Keratinocyte (primary cell): Measurements from ENCODE around the gene PTPRU. TPM values are rescaled to one million over a fixed set of nuclear protein-coding genes. Genes with fewer than 3 reads are reported as not detected.

Experiments used
- DNase-seq: peaks from one replicate; pipeline ENCODE4 v3.0.0-alpha.2; 2011; ENCODE audit warnings: low read depth, missing footprints, low spot score
- FAIRE-seq: peaks from 2 replicates; lab custom pipeline; 2011; peaks lifted over from hg19 to GRCh38; lab: Jason Lieb, UNC
- H2AFZ ChIP-seq: 2 replicates; pipeline ENCODE4 v1.6.0; 2012; ENCODE audit warnings: low read length, control low read depth, inconsistent platforms; ENCODE audit not compliant: control insufficient read depth
- H3K27ac ChIP-seq: 2 replicates; pipeline ENCODE4 v1.5.1; 2011; ENCODE audit warnings: low read length; ENCODE audit not compliant: control insufficient read depth, insufficient read depth
- H3K27me3 ChIP-seq: 3 replicates; pipeline ENCODE4 v1.6.0; 2011; ENCODE audit warnings: low read length; ENCODE audit not compliant: control insufficient read depth, insufficient read depth; ENCODE audit errors: extremely low read depth
- H3K36me3 ChIP-seq, 2 experiments: 2 replicates in 1 of 2; 3 replicates in 1 of 2; pipeline ENCODE4 v1.5.1; 2011; ENCODE audit warnings: low read length in 2 of 2, mild to moderate bottlenecking in 1 of 2; ENCODE audit not compliant: control insufficient read depth in 2 of 2, insufficient read depth in 2 of 2; ENCODE audit errors: extremely low read depth in 1 of 2
- H3K4me1 ChIP-seq: 3 replicates; pipeline ENCODE4 v1.5.1; 2011; ENCODE audit warnings: low read length; ENCODE audit not compliant: control insufficient read depth, insufficient read depth; ENCODE audit errors: extremely low read depth
- H3K4me2 ChIP-seq: 3 replicates; pipeline ENCODE4 v1.6.0; 2011; ENCODE audit warnings: low read depth, low read length; ENCODE audit not compliant: control insufficient read depth, insufficient read depth; ENCODE audit errors: extremely low read depth
- H3K4me3 ChIP-seq, 3 experiments: fragments of 200-600 bp in 1 of 3; sonication (generic) in 1 of 3; 2 replicates in 2 of 3; 3 replicates in 1 of 3; pipeline ENCODE4 v1.5.1; 2011 to 2016; ENCODE audit warnings: low read length in 3 of 3, mild to moderate bottlenecking in 3 of 3, control low read depth in 2 of 3, inconsistent platforms in 1 of 3, low read depth in 1 of 3, mixed read lengths in 1 of 3, mixed run types in 1 of 3, moderate library complexity in 1 of 3; ENCODE audit not compliant: control insufficient read depth in 2 of 3, insufficient read depth in 2 of 3; ENCODE audit errors: extremely low read depth in 1 of 3
- H3K79me2 ChIP-seq: 2 replicates; pipeline ENCODE4 v1.6.0; 2012; ENCODE audit warnings: low read length; ENCODE audit not compliant: control insufficient read depth, insufficient read depth
- H3K9ac ChIP-seq: 3 replicates; pipeline ENCODE4 v1.6.0; 2011; ENCODE audit warnings: low read length; ENCODE audit not compliant: control insufficient read depth, insufficient read depth; ENCODE audit errors: extremely low read depth
- H3K9me1 ChIP-seq: 3 replicates; pipeline ENCODE4 v1.6.0; 2011; ENCODE audit warnings: low read length; ENCODE audit not compliant: control insufficient read depth, insufficient read depth; ENCODE audit errors: extremely low read depth
- H3K9me3 ChIP-seq: 2 replicates; pipeline ENCODE4 v1.5.1; 2012; ENCODE audit warnings: low read depth, low read length; ENCODE audit not compliant: control insufficient read depth
- H4K20me1 ChIP-seq: 3 replicates; pipeline ENCODE4 v1.6.0; 2011; ENCODE audit warnings: low read length; ENCODE audit not compliant: control insufficient read depth, insufficient read depth; ENCODE audit errors: extremely low read depth
- CTCF ChIP-seq, 3 experiments: IDR thresholded peaks in 1 of 3; conservative IDR thresholded peaks in 1 of 3; optimal IDR thresholded peaks in 1 of 3; 2 replicates in 2 of 3; 3 replicates in 1 of 3; pipeline versions ENCODE3 to v1.5.1; 2011; ENCODE audit warnings: low read length in 3 of 3, mild to moderate bottlenecking in 3 of 3, moderate library complexity in 2 of 3, control low read depth in 1 of 3, inconsistent platforms in 1 of 3; ENCODE audit not compliant: insufficient read depth in 2 of 3; ENCODE audit errors: extremely low read depth in 1 of 3
- EZH2 ChIP-seq: IDR thresholded peaks from one replicate; pipeline ENCODE4 v1.6.1; 2012; ENCODE audit warnings: inconsistent platforms, mild to moderate bottlenecking, low read length, moderate library complexity
- dilution Hi-C: fragments of 300-500 bp; cut with MboI; formaldehyde crosslinking; loops from one replicate; pipeline ENCODE4 v1.7.0; 2020; ENCODE audit warnings: low sequenced_read_pairs; ENCODE audit not compliant: extremely low pct_ligation_motif_present
- polyA plus RNA-seq, 5 experiments: library from polyadenylated mRNA; depleted of rRNA in 3 of 5; stranded (reverse) in 3 of 5; stranded (forward) in 1 of 5; unstranded in 1 of 5; fragments of >200 nt; gene quantifications; 1 replicate in 1 of 5; 2 replicates in 3 of 5; 3 replicates in 1 of 5; pipeline versions ENCODE4 v1.2.1 to v1.2.3, GENCODE V29; 2011 to 2012; ENCODE audit warnings: missing spikeins in 2 of 5, low read depth in 1 of 5, low replicate concordance in 1 of 5

Gene PTPRU
- polyA plus RNA-seq, 1 donor (not counting 4 experiments of a cell fraction or from before 2014, with no cell fraction given), result 4.3 TPM

GRCh38 chr1:29232387-29232786 lies 3.9 kb upstream of the PTPRU start:
- Histone ChIP-seq H3K4me1 (peaks cover 19% of the 10 kb centered on the region), H3K27me3 (peaks cover 8% of the 10 kb centered on the region), H2AFZ (no peak overlapping the region), H3K79me2 (peaks cover 23% of the 10 kb centered on the region), H3K4me3 (no peak overlapping the region), H3K4me2 (no peak overlapping the region), H3K36me3 (peaks cover 0 to 6% of the 10 kb centered on the region in 2 experiments), H3K9me3 (no peaks in the 10 kb centered on the region), H4K20me1 (no peaks in the 10 kb centered on the region), H3K9ac (no peak overlapping the region), H3K9me1 (no peaks in the 10 kb centered on the region), H3K27ac (no peak overlapping the region)
- DNase-seq (no peak), FAIRE-seq (no peak)
- TF ChIP-seq CTCF (optimal IDR thresholded peaks at IDR 0.05 in 1 of 3, IDR thresholded peaks at IDR 0.05 in 1 of 3, conservative IDR thresholded peaks at IDR 0.05 in 1 of 3; ENCODE audit: extremely low read depth in 1 of 3, insufficient read depth in 2 of 3, low read length in 3 of 3), result no peak
- TF ChIP-seq EZH2, result no peak
- dilution Hi-C loops, result loop anchor here (25.0 kb wide), 1 partner anchor 130 kb away; no protein-coding TSS in a partner anchor

GRCh38 chr1:29233693-29234092 lies 2.6 kb upstream of the PTPRU start:
- TF ChIP-seq EZH2 (no peak), CTCF (optimal IDR thresholded peaks at IDR 0.05 in 1 of 3, IDR thresholded peaks at IDR 0.05 in 1 of 3, conservative IDR thresholded peaks at IDR 0.05 in 1 of 3; ENCODE audit: extremely low read depth in 1 of 3, insufficient read depth in 2 of 3, low read length in 3 of 3) (no peak)
- H3K27ac ChIP-seq, result no peak overlapping the region
- H4K20me1 ChIP-seq, result no peaks in the 10 kb centered on the region
- no peak for FAIRE-seq
- H3K4me2 ChIP-seq, result no peak overlapping the region
- H3K9me3 ChIP-seq, result no peaks in the 10 kb centered on the region
- H3K27me3 ChIP-seq, result peaks cover 17% of the 10 kb centered on the region
- no peak overlapping the region for H2AFZ ChIP-seq
- dilution Hi-C loops, result loop anchor here (25.0 kb wide), 1 partner anchor 129 kb away; no protein-coding TSS in a partner anchor
- H3K4me1 ChIP-seq, result peaks cover 20% of the 10 kb centered on the region
- H3K9me1 ChIP-seq, result no peaks in the 10 kb centered on the region
- H3K79me2 ChIP-seq, result peaks cover 18% of the 10 kb centered on the region
- H3K4me3 ChIP-seq, result no peak overlapping the region
- peaks cover 0 to 4% of the 10 kb centered on the region in 2 experiments for H3K36me3 ChIP-seq
- no peak overlapping the region for H3K9ac ChIP-seq
- DNase-seq, result no peak
